ENCODE results near the gene GPRC5A.
"Not testable (repeated sequence)": the region's sequence is repeated elsewhere in the genome, so short reads cannot be mapped to it uniquely, and the experiment has no call there.

Gene GPRC5A

GRCh38 chr12:12891080-12891880, at the start of gene GPRC5A:
Gene GPRC5A, plus strand, starts transcription at chr12:12891562. Its CDS starts 16,688 bp downstream, at chr12:12908250.
- peak; percentile 80 for DNase-seq (ENCODE audit: low read depth, low spot score)

GRCh38 chr12:12845794-12846243, 45.5 kb upstream of the GPRC5A start:
- DNase-seq (ENCODE audit: low read depth, low spot score), result peak; percentile 23

GRCh38 chr12:12846780-12847179, 44.6 kb upstream of the GPRC5A start:
- DNase-seq (ENCODE audit: low read depth, low spot score), result not testable (repeated sequence)

- DNase-seq (ENCODE audit: low read depth, low spot score), result no peak
Measured at GRCh38 chr12:12853435-12853834, 37.9 kb upstream of the GPRC5A start.

GRCh38 chr12:12859690-12860089, 31.7 kb upstream of the GPRC5A start:
- DNase-seq (ENCODE audit: low read depth, low spot score), result no peak

GRCh38 chr12:12864243-12864642, 27.1 kb upstream of the GPRC5A start:
- no peak for DNase-seq (ENCODE audit: low read depth, low spot score)

GRCh38 chr12:12868477-12869235, 22.7 kb upstream of the GPRC5A start:
- no peak for DNase-seq (ENCODE audit: low read depth, low spot score)

- no peak for DNase-seq (ENCODE audit: low read depth, low spot score)
Measured at GRCh38 chr12:12870465-12870864, 20.9 kb upstream of the GPRC5A start.

GRCh38 chr12:12871587-12872138, 19.7 kb upstream of the GPRC5A start:
- no peak for DNase-seq (ENCODE audit: low read depth, low spot score)

- DNase-seq (ENCODE audit: low read depth, low spot score), result peak; percentile 65
Measured at GRCh38 chr12:12872139-12872933, 19.0 kb upstream of the GPRC5A start.

- no peak for DNase-seq (ENCODE audit: low read depth, low spot score)
Measured at GRCh38 chr12:12872934-12873275, 18.5 kb upstream of the GPRC5A start.

- no peak for DNase-seq (ENCODE audit: low read depth, low spot score)
Measured at GRCh38 chr12:12874029-12874428, 17.3 kb upstream of the GPRC5A start.

- DNase-seq (ENCODE audit: low read depth, low spot score), result not testable (repeated sequence)
Measured at GRCh38 chr12:12875301-12875700, 16.1 kb upstream of the GPRC5A start.

- DNase-seq (ENCODE audit: low read depth, low spot score), result no peak
Measured at GRCh38 chr12:12877153-12877768, 14.1 kb upstream of the GPRC5A start.

GRCh38 chr12:12877781-12878455, 13.4 kb upstream of the GPRC5A start:
- peak; percentile 40 for DNase-seq (ENCODE audit: low read depth, low spot score)

GRCh38 chr12:12880537-12880936, 10.8 kb upstream of the GPRC5A start:
- DNase-seq (ENCODE audit: low read depth, low spot score), result no peak

GRCh38 chr12:12881151-12881909, 10.0 kb upstream of the GPRC5A start:
- no peak for DNase-seq (ENCODE audit: low read depth, low spot score)

GRCh38 chr12:12882288-12882687, 9.1 kb upstream of the GPRC5A start:
- DNase-seq (ENCODE audit: low read depth, low spot score), result no peak

- no peak for DNase-seq (ENCODE audit: low read depth, low spot score)
Measured at GRCh38 chr12:12883369-12884001, 7.9 kb upstream of the GPRC5A start.
